Upper lobe of left lung (tissue), 4 donors: ENCODE results near the gene APBA1.

ENCODE experiments used
- CTCF ChIP-seq, 6 experiments: fragments of 450-650 bp in 4 of 6; fragments of 200-600 bp in 2 of 6; sonication (generic) in 2 of 6; IDR thresholded peaks; one replicate each; pipeline ENCODE4 v1.5.1; 2016 to 2019; ENCODE audit warnings: antibody characterized with exemption in 6 of 6
- EP300 ChIP-seq, 4 donors: sonication (generic); formaldehyde crosslinking; IDR thresholded peaks; one replicate each; pipeline ENCODE4 v1.5.1; 2017; ENCODE audit warnings: antibody characterized with exemption in 4 of 4, control low read depth in 2 of 4
- POLR2A ChIP-seq, 4 donors: fragments of 450-650 bp; IDR thresholded peaks; one replicate each; pipeline ENCODE4 v1.5.1; 2016 to 2017; ENCODE audit warnings: antibody characterized with exemption in 4 of 4, mild to moderate bottlenecking in 2 of 4
- POLR2AphosphoS5 ChIP-seq, 2 donors: sonication (generic); formaldehyde crosslinking; IDR thresholded peaks; one replicate each; pipeline ENCODE4 v1.5.1; 2017; ENCODE audit warnings: antibody characterized with exemption in 2 of 2

- TF ChIP-seq CTCF (IDR thresholded peaks at IDR 0.05) (no peak), POLR2AphosphoS5 (IDR thresholded peaks at IDR 0.05) (no peak), POLR2A (IDR thresholded peaks at IDR 0.05) (no peak), EP300 (IDR thresholded peaks at IDR 0.05) (no peak)
Observed at GRCh38 chr9:69564557-69564956, 107.6 kb downstream of the APBA1 start.
